Activated CD8-positive, alpha-beta memory T cell treated with anti-CD3 and anti-CD28 coated beads for 24 hours (primary cell): ENCODE measurements around the gene DMD.
"Not testable (repeated sequence)": the region's sequence is repeated elsewhere in the genome, so short reads cannot be mapped to it uniquely, and the experiment has no call there.

ENCODE experiments used
- DNase-seq: peaks from one replicate; pipeline ENCODE4 v3.0.0-alpha.2; 2020

Gene DMD

DNA sequence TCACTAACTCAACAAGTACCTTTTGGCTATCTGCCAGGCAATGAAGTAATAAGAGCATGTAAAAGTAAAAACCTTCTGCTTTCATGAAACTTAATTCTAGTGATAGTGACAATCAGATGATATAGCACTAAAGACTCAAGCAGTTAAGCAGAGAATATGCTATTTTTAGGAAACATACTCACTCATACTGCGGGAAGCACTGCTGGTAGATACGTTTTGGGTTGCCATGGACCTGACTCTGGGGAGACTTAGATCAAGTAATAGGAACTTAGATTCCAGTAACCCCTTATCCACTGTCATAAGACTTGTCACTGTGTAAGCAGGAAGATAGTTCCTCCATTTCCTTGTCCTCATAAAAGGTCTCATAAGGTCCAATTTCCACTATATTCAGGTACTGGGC is 386.3 kb downstream of the DMD start:
- DNase-seq = no peak

- DNase-seq = no peak
Measured at GRCh38 chrX:32804034-32804433, 407.3 kb downstream of the DMD start.

- DNase-seq = no peak
Measured at GRCh38 chrX:32798990-32799389, 412.4 kb downstream of the DMD start.

GRCh38 chrX:32788936-32789335 is 422.4 kb downstream of the DMD start:
- DNase-seq = no peak

DNA sequence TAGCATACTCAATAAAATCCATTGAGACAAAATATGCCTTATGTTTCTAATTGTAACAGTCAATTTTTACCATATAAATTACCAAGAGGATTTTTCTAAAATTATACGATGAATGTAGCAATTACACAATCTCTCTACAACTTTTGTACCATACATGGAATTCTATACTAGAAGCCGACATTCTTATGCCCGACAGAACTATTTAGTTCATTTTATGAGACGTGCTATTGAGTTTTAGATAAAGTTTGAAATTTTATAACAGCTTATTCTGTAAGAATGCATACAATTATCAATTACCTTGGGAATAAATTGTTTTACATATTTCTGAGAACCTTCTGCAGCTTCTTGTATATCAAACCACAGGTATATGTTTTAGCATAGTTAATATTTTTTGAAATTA is 431.2 kb downstream of the DMD start:
- no peak for DNase-seq

DNA sequence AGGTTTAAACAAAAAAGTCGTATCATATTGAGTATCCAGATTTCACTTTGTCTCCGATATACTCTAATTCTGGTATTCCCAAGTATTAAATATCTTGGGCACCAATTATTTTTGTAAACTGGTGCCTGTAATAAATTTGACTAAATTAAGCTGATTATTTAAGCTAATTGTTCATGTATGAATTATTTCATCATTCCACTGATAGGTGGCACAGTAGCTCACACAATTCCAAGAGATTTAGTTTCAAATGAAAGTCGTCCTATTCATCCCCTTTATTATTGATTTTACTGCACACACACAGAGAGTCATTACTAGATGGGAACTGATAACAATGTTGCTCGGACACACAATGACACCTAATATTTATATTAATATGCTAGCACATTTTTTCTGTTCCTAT is 432.4 kb downstream of the DMD start:
- DNase-seq = no peak

DNA sequence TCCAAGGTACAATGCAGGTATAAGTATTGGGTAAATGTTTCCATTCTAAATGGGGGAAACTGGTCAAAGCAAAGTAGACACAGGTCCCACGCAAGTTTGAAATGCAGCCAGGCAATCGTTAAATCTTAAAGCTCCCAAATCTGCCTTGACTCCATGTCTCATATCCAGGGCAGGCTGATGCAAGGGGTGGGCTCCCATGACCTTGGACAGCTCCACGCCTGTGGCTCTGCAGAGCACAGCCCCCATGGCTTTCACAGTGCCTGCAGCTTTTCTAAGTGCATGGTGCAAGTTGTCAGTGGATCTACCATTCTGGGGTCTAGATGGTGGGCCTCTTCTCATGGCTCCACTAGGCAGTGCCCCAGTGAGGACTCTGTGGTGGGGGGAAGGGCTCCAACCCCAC is 436.4 kb downstream of the DMD start:
- no peak for DNase-seq

DNA sequence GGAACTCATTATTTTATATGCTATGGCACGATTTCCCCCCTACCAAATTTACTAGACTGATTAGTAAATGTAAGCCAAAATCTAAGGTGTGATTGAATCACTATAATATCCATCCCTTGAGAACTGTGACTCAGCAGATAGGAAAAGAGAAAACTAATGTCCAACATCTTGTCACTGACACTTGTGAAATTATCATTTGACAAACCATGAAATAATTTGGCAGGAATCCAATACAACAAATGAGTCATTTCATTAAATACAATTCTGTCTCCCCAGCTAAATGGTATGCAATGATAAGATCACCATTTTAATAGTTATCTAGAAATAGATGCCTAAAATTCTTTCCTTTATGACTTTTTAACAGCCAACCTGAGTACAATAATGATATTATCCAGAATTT is 462.3 kb downstream of the DMD start:
- no peak for DNase-seq

DNA sequence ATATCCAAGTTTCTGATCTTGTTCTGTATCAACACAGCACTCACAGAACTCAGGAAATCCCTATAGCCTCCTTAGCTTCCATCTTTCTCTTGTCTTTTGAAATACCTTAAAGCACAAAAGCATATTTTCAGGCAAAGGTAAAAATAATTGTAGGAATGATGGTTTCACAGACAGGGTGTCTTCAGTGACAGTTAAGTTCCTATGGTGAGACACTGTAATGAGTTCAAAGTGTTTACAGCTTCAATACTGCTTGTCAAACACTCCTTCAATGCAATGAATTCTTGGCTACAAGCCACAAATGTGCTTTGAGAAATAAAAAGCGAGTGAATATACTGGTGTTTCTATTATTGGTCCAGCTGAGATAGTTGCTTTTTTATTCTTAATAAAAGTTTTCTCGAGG is 466.0 kb downstream of the DMD start:
- no peak for DNase-seq

DNA sequence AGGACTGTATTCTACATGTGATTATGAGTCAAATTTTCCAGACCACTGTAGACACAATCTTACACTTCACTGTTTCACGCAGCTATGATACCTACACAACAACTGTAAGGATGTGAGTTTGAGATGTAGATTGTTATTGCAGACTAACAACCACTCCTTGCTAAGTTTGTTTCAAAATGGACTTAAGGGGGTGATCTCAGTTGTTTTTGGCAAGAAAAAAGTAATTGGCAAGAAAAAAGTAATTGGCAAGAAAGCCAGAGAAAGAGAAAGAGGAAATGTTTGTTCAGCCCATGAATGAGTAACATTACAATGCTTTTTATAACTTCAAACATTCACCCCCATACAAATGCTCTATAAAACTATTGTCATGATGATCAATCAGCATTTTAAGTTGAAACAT is 466.4 kb downstream of the DMD start:
- no peak for DNase-seq

DNA sequence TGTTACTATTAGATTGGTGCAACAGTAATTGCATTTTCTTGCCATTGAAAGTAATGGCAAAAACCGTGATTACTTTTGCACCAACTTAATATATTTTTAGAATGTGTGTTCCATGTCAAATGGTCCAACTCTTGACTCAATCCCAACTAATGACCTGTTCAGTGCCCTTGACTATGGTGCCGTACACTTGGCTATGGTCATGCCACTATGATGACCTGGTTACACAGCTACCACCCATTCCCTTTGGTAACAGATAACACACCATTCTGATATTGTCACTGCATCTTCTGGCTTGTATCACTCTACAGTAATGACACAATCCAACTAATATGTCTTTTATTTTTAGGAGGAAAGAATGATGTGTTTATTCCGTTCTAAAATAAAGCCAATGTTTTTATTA is 469.4 kb downstream of the DMD start:
- no peak for DNase-seq

DNA sequence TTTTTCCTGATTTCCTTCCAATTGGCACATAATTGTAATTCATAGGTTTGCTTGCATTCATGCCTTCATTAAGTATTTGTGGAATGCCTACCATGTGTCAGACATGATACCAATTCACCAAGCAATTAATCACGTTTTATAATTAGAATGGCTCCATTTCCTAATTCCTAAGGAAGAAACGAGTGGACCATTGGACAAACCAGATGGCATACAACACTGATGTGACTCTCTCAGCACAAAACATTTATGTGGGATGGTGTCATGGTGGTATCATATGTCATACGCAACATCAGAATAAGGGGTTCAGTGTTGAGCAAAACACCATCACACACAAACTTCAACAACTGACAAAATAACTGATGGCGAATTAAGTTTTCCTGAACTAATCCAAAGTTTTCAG is 502.8 kb downstream of the DMD start:
- DNase-seq = no peak

DNA sequence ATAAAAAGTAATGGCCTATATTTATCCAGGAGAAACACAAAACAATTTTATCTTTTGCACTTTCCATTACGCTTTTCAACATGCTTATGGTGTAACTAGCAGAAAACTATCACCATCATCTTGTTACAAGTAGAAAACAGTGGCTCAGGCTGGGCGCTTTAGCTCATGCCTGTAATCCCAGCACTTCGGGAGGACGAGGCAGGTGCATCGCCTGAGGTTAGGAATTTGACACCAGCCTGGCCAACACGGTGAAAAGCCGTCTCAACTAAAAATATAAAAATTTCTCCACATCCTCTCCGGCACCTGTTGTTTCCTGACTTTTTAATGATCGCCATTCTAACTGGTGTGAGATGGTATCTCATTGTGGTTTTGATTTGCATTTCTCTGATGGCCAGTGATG is 506.0 kb downstream of the DMD start:
- DNase-seq = not testable (repeated sequence)

GRCh38 chrX:32687379-32687778 is 524.0 kb downstream of the DMD start:
- DNase-seq = no peak

DNA sequence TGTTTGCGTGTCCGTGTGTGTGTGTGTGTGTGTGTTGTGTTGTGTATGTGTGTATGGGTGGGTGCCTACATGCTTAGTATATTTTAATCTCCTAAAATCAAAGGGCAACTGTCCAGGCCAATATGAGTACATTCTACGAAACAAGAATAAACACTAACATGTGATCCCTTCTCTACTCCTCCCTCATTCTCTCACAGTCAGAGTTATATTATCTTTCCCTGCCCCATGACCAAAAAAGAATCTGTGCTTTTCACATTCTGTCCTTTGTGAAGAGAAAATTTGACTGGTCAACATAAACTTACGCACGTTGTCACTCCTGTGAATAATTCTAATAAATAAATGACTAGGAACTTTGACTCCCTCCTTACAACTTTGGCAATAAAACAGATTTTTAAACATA is 532.9 kb downstream of the DMD start:
- no peak for DNase-seq

DNA sequence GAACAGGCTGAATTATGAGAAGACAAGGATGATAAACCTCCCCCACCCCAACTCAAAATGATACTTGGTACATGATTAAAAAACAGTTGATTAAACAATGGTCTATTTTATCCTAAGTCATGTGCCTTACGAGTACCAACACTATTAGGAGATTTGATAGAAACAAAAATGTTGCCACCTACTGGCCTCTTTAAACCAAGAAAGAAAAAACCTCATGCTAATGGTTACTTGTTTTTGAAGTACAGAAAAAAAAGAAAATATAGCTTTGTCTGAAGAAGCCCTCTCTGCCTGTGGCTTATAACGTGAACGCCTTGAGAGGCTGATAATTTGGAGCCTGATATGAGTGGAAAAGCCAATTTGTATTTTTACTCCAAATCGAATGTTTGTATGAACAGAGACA is 538.2 kb downstream of the DMD start:
- DNase-seq = no peak

GRCh38 chrX:32662516-32662915 is 548.8 kb downstream of the DMD start:
- no peak for DNase-seq

DNA sequence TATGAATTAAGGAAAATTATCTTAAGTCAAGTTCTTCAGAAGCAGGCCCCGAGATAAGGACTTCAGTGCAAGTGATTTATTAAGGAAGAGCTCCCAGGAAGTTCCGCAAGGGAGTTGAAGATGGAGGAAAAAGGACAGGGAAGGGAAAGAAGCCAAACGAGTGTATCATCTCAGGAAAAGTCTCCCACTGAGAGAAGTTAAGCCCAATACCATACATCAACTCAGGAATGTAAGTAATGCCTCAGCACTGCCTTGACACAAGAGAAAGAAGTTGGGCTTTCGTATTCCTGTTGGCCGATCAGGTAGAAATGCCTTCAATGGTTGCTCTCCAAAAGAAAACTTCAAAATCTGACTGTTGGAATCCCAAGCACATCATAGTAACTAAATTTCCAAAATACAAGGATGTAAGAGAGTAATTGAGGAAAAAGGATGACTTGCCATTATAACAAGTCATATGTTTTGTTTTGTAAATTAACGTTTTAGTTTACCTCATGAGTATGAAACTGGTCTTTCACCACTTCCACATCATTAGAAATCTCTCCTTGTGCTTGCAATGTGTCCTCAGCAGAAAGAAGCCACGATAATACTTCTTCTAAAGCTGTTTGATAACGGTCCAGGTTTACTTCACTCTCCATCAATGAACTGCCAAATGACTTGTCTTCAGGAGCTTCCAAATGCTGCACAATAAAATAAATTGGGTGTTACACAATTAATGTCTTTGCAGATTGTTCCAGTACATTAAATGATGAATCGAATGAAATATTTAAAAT is 566.7 kb downstream of the DMD start:
- DNase-seq = no peak

- DNase-seq = no peak
Measured at GRCh38 chrX:32642283-32642682, 569.1 kb downstream of the DMD start.

- DNase-seq = no peak
Measured at GRCh38 chrX:32618154-32618553, 593.2 kb downstream of the DMD start.

- DNase-seq = no peak
Measured at GRCh38 chrX:32614707-32615106, 596.6 kb downstream of the DMD start.

GRCh38 chrX:32599156-32599555 is 612.2 kb downstream of the DMD start:
- no peak for DNase-seq

DNA sequence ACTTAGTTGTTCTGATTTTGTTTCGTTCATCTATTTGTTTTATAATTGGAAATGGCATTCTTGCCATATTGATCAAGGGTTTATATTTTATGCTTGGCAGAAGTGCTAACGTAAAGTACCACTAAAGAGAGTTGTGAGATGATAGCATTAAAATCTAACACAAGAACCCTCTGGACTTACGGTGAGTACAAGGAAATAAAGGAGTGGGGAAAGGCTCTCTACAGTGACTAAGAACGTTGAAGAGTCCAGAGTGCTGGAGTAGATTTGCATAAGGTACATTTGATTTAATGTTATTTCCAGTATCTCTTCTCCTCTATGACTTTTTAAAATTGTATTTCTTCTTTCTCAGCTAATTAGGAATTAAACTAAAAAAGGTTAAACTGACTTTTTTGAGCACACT is 612.6 kb downstream of the DMD start:
- no peak for DNase-seq

DNA sequence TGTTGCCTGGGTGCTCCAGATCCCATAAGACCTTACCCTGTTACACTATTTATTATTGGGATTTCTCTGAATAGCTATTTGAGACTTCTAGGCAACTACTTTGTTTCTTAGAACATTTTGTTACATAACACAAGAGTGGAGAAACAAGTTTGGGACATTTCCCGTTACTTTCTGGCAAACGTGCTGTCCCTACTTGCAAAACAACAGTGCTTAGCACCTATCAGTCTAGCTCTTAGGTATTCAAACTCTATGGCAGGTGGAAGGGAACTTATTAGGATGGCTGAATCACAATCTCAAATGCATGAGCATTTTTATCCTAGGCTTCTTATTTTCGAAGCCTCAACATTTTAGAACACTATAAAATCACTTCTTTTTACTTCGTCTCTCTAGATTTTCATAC is 613.6 kb downstream of the DMD start:
- no peak for DNase-seq

- DNase-seq = no peak
Measured at GRCh38 chrX:32592786-32593185, 618.6 kb downstream of the DMD start.

- no peak for DNase-seq
Measured at GRCh38 chrX:32591589-32591988, 619.8 kb downstream of the DMD start.
